Stimulated activated CD4-positive, alpha-beta T cell treated with anti-CD3 and anti-CD28 coated beads, Interleukin-4, amount 100 ng/mL, for 4 hours (primary cell): ENCODE results near the gene COPA.
"Not testable (repeated sequence)": the region's sequence is repeated elsewhere in the genome, so short reads cannot be mapped to it uniquely, and the experiment has no call there.

Experiments used
- DNase-seq, 2 experiments: peaks; one replicate each; pipeline ENCODE4 v3.0.0-alpha.2; 2020

COPA gene

GRCh38 chr1:160325252-160325651, 17.8 kb downstream of the COPA start:
- no peak for DNase-seq

GRCh38 chr1:160322831-160323230, 20.2 kb downstream of the COPA start:
- no peak for DNase-seq

- DNase-seq, result no peak
These were observed 27.7 kb downstream of the COPA start for GRCh38 chr1:160315359-160315758.

- no peak for DNase-seq
These were observed 33.5 kb downstream of the COPA start for GRCh38 chr1:160309571-160309970.

GRCh38 chr1:160309185-160309557, 33.9 kb downstream of the COPA start:
- no peak for DNase-seq

- DNase-seq, result no peak
These were observed 34.4 kb downstream of the COPA start for GRCh38 chr1:160308451-160309184.

GRCh38 chr1:160307118-160307791, 35.8 kb downstream of the COPA start:
- no peak for DNase-seq

GRCh38 chr1:160300173-160300572, 42.9 kb downstream of the COPA start:
- DNase-seq, result no peak

- no peak for DNase-seq
These were observed 47.0 kb downstream of the COPA start for GRCh38 chr1:160296036-160296435.

GRCh38 chr1:160293020-160293968, 49.8 kb downstream of the COPA start:
- no peak for DNase-seq

GRCh38 chr1:160291248-160292220, 51.5 kb downstream of the COPA start:
- DNase-seq, result peak; percentile 44 to 57

GRCh38 chr1:160287769-160288168, 55.3 kb downstream of the COPA start:
- DNase-seq, result not testable (repeated sequence)

- DNase-seq, result no peak
These were observed 57.5 kb downstream of the COPA start for GRCh38 chr1:160285506-160285905.

GRCh38 chr1:160284782-160285344, 58.2 kb downstream of the COPA start, which contains the start of gene PEX19:
Gene PEX19, minus strand, starts transcription at chr1:160285133. Its CDS starts 9 bp downstream, at chr1:160285124.
- DNase-seq, result peak; percentile 90 to 91

- no peak for DNase-seq
These were observed 58.7 kb downstream of the COPA start for GRCh38 chr1:160284220-160284781.

GRCh38 chr1:160282807-160283206, 60.2 kb downstream of the COPA start:
- no peak for DNase-seq

GRCh38 chr1:160277987-160278386, 65.1 kb downstream of the COPA start:
- no peak for DNase-seq

- no peak for DNase-seq
These were observed 65.7 kb downstream of the COPA start for GRCh38 chr1:160277330-160277729.

- no peak for DNase-seq
These were observed 72.0 kb downstream of the COPA start for GRCh38 chr1:160271025-160271424.

GRCh38 chr1:160267284-160267991, 75.6 kb downstream of the COPA start:
- no peak for DNase-seq
